A549 treated with CORT108297 at 1 μM for 4 hours (cell line): ENCODE data around the gene CNIH3. TPM values are rescaled to one million over a fixed set of nuclear protein-coding genes. Genes with fewer than 3 reads are reported as not detected.

ENCODE experiments used
- total RNA-seq: library from RNA; stranded (reverse); fragments of 200-300 nt; extraction: Qiagen RNA extraction; gene quantifications from 5 replicates; pipeline ENCODE4 v1.2.3, GENCODE V29; 2022

CNIH3 gene
- total RNA-seq = 0.25 to 0.69 TPM (median 0.56 TPM) in 5 replicates

DNA sequence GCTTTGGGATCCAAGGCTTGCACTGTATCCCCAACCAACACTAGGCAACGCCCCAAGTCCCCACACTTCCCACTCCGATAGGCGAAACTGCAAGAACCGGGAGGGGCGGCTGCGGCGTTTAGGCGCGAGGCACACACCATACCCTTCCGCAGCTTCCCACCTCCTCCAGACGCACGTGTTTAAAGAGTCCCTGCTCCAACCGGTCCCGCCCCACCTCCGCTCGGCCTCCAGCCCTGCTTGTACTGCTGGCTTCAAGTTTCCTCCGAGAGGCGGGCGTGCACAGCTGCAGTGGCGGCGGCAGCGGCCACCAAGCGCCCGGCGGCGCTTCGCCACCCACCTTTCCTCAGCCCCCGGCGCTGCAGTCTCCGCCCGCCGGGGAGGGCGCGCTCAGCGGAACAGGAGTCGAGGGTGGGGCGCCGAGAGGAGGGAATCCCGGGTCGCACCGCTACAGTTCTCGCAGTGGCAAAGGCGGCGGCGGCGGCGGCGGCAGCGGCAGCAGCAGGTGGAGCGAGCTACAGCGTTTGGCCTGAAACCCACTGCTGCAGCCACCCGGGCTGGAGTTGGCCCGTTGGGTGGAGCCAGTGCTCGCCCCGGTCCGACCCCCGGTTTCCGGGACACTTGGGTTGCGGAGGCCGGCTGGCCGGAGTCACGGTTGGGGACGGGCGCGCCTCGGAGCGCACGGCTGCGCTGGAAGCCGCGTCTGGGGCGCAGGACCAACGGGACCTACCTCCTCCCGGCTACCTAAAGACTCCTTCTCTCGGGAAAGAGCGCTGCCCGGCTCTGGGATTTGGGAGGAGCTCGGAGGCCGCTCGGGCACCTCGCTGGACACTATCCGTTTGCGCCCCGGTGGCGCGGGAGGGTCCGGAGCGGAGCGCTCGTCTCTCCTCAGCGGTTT lies at the start of gene CNIH3:
CNIH3 (plus strand) TSS at position 457 of the 895 bp plus-strand sequence. CDS start 858 bp downstream, outside the sequence.

Other genes with a start within 250 kb of the CNIH3 start
- gene WDR26, start 181.5 kb upstream of the CNIH3 start, total RNA-seq = 33.3 to 43.1 TPM (median 36.2 TPM) in 5 replicates